Choroid plexus epithelial cell (primary cell): ENCODE results near the gene ZNF865.
"Not testable (repeated sequence)": the region's sequence is repeated elsewhere in the genome, so short reads cannot be mapped to it uniquely, and the experiment has no call there.

Source experiments
- DNase-seq: peaks from one replicate; pipeline ENCODE4 v3.0.0-alpha.2; 2010; ENCODE audit warnings: low read depth
- H3K4me3 ChIP-seq: 2 replicates; pipeline ENCODE4 v1.5.1; 2011; ENCODE audit warnings: low read depth, mild to moderate bottlenecking, control low read depth, low read length, moderate library complexity
- CTCF ChIP-seq: conservative IDR thresholded peaks from 2 replicates; pipeline ENCODE4 v1.5.1; 2011; ENCODE audit warnings: low read depth, mild to moderate bottlenecking, control low read depth, inconsistent platforms, low read length, moderate library complexity

ZNF865 gene

GRCh38 chr19:55578031-55578760, 27.3 kb upstream of the ZNF865 start:
- no peak for DNase-seq
- no peak for TF ChIP-seq CTCF
- no peak overlapping the region for H3K4me3 ChIP-seq

- TF ChIP-seq CTCF: no peak
- DNase-seq: no peak
- peak overlapping the region; percentile 93 for H3K4me3 ChIP-seq
Observed at GRCh38 chr19:55578761-55579747, 26.4 kb upstream of the ZNF865 start.

- peak overlapping the region; percentile 93 for H3K4me3 ChIP-seq
- peak; percentile 41 for DNase-seq
- TF ChIP-seq CTCF: no peak
Observed at GRCh38 chr19:55579766-55580621, 25.5 kb upstream of the ZNF865 start.

GRCh38 chr19:55580628-55581144, 24.8 kb upstream of the ZNF865 start, which contains the start of gene ZNF579:
TSS of gene ZNF579 (minus strand) at chr19:55580848. CDS start at chr19:55579639, 1,209 bp downstream.
- peak within 1 kb of the TSS; percentile 93 for H3K4me3 ChIP-seq
- peak; percentile 92 for DNase-seq
- TF ChIP-seq CTCF: no peak

GRCh38 chr19:55581145-55581822, 24.2 kb upstream of the ZNF865 start:
- peak; percentile 9 for DNase-seq
- peak overlapping the region; percentile 93 for H3K4me3 ChIP-seq
- TF ChIP-seq CTCF: no peak

- no peak for DNase-seq
- TF ChIP-seq CTCF: no peak
- no peak overlapping the region for H3K4me3 ChIP-seq
Observed at GRCh38 chr19:55581823-55582223, 23.6 kb upstream of the ZNF865 start.

GRCh38 chr19:55582284-55582683, 23.2 kb upstream of the ZNF865 start:
- not testable (repeated sequence) for DNase-seq, H3K4me3 ChIP-seq

- not testable (repeated sequence) for H3K4me3 ChIP-seq, DNase-seq
Observed at GRCh38 chr19:55583897-55584296, 21.6 kb upstream of the ZNF865 start.
